Suprapubic skin (tissue), 4 donors: ENCODE data around the gene HOXC5.
A peak's percentile ranks its signal among the peaks of the same experiment; 100 is the strongest.

ENCODE experiments used
- EP300 ChIP-seq: sonication (generic); formaldehyde crosslinking; IDR thresholded peaks from one replicate; pipeline ENCODE4 v1.6.1; 2017; ENCODE audit warnings: antibody characterized with exemption
- POLR2A ChIP-seq, 2 donors: fragments of 450-650 bp; IDR thresholded peaks; one replicate each; pipeline ENCODE4 v1.6.1; 2017; ENCODE audit warnings: antibody characterized with exemption in 2 of 2, mild to moderate bottlenecking in 2 of 2, moderate library complexity in 2 of 2
- POLR2AphosphoS5 ChIP-seq, 3 donors: sonication (generic); formaldehyde crosslinking; IDR thresholded peaks; one replicate each; pipeline ENCODE4 v1.6.1; 2017; ENCODE audit warnings: antibody characterized with exemption in 3 of 3
- TF ChIP-seq, protein P1 (sequence below), 2 donors: fragments of 200-600 bp in 1 of 2; fragments of 450-650 bp in 1 of 2; sonication (generic) in 1 of 2; IDR thresholded peaks; one replicate each; pipeline ENCODE4 v1.5.1; 2016 to 2019; ENCODE audit warnings: antibody characterized with exemption in 2 of 2, mild to moderate bottlenecking in 1 of 2, moderate library complexity in 1 of 2

DNA sequence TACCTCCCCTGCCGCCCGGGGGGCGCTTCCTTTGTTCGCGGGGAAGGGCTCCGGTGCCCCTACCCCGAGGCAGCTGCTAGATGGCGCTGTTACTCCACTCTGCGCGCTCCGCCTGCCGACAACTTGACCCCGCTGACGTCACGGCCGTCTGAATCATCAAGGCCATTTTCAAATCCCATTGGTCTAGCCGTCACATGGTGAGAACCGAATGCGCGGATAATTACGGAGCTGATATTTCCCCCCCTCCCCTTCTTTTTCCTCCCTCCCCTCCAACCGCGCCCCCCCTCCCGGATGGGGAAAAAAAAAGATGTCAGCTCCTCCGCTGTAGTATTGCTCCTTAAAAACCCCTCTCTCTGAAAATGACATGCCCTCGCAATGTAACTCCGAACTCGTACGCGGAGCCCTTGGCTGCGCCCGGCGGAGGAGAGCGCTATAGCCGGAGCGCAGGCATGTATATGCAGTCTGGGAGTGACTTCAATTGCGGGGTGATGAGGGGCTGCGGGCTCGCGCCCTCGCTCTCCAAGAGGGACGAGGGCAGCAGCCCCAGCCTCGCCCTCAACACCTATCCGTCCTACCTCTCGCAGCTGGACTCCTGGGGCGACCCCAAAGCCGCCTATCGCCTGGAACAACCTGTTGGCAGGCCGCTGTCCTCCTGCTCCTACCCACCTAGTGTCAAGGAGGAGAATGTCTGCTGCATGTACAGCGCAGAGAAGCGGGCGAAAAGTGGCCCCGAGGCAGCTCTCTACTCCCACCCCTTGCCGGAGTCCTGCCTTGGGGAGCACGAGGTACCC lies 47.8 kb upstream of the HOXC5 start, which contains the start of gene HOXC10:
- TF ChIP-seq, protein P1, sequence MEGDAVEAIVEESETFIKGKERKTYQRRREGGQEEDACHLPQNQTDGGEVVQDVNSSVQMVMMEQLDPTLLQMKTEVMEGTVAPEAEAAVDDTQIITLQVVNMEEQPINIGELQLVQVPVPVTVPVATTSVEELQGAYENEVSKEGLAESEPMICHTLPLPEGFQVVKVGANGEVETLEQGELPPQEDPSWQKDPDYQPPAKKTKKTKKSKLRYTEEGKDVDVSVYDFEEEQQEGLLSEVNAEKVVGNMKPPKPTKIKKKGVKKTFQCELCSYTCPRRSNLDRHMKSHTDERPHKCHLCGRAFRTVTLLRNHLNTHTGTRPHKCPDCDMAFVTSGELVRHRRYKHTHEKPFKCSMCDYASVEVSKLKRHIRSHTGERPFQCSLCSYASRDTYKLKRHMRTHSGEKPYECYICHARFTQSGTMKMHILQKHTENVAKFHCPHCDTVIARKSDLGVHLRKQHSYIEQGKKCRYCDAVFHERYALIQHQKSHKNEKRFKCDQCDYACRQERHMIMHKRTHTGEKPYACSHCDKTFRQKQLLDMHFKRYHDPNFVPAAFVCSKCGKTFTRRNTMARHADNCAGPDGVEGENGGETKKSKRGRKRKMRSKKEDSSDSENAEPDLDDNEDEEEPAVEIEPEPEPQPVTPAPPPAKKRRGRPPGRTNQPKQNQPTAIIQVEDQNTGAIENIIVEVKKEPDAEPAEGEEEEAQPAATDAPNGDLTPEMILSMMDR (IDR thresholded peaks at IDR 0.05): peak; percentile 80 to 85
- TF ChIP-seq POLR2A (IDR thresholded peaks at IDR 0.05) (no peak), EP300 (no peak), POLR2AphosphoS5 (IDR thresholded peaks at IDR 0.05) (peak in 2 of 3 donors; percentile 35 to 51)
